ENCODE measurements around the gene MEGF8.
"Not testable (repeated sequence)": the region's sequence is repeated elsewhere in the genome, so short reads cannot be mapped to it uniquely, and the experiment has no call there.

Gene MEGF8

DNA sequence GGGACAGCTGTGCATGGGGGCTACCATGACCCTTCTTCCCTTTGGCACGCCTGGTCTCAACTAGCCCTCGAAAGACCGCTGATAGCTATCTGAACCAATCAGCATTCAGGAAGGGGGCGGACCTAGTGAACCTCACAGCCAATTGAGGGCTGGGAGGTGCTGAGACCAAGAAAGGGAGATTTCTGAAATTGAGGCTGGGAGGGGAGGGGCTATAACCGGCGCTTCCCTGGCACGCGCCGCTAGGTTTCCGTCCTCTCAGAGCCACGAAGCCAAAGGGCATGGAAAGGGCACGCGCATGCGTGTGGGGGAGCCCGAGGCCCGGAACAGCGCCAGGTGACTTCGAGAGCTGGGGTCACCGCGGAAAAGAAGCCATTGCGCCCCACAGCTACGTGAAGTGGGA lies 18.8 kb upstream of the MEGF8 start:
- DNase-seq, result no peak

DNA sequence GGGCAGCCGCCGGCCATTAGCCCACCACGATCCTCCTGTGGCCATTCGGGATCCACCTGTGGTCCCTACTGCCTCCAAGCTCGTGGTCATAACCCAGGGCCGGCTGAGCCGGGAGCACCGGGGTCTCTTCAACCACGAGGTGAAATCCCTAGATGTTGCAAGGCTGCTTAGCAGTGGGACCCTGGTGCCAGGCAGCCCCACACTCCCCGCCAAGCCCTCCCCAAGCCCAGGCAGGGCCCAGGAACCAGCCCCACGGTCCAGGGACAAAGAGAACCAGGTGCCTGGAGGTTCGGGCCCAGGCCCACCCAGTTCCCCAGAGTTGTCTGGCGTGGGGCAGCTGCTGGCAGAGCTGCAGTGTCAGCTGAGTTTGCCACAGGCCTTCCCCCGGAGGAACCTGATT lies 15.7 kb upstream of the MEGF8 start:
- no peak for DNase-seq

DNA sequence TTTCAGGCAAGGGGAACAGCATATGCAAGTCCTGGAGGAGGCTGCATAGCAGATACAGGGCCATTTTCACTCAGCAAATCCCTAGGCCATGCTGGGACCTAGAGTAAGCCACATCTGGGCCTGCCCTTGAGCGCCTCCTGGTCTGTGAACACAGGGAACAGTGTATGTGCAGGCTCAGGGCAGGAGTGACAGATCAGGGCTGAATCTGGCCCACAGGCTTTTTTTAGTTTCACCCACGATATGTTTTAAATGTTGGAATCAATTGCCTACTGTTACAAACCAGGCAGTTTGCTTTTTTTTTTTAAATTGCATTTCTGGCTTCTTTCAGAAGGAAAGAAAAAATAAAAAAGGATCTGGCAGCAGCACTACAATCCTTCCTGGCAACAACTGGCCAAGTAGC lies 13.8 kb upstream of the MEGF8 start:
- no peak for DNase-seq

DNA sequence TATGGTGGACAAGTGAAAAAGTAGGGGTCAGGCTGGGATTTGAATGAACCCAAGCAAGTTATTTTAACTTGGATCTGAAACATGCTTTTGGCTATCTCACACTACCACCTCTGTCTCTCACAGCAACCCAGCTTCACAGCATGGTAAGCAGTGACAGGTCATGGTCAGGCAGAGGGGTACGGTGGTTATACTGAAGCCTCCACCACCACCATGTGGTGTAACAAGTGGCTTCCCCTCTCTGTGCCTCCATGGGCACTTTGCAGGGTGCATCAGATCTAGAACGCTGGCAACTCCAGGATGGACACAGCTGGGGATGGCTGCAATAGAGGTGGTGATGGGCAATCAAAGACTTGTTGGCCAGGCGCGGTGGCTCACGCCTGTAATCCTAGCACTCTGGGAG lies 13.1 kb upstream of the MEGF8 start:
- no peak for DNase-seq

DNA sequence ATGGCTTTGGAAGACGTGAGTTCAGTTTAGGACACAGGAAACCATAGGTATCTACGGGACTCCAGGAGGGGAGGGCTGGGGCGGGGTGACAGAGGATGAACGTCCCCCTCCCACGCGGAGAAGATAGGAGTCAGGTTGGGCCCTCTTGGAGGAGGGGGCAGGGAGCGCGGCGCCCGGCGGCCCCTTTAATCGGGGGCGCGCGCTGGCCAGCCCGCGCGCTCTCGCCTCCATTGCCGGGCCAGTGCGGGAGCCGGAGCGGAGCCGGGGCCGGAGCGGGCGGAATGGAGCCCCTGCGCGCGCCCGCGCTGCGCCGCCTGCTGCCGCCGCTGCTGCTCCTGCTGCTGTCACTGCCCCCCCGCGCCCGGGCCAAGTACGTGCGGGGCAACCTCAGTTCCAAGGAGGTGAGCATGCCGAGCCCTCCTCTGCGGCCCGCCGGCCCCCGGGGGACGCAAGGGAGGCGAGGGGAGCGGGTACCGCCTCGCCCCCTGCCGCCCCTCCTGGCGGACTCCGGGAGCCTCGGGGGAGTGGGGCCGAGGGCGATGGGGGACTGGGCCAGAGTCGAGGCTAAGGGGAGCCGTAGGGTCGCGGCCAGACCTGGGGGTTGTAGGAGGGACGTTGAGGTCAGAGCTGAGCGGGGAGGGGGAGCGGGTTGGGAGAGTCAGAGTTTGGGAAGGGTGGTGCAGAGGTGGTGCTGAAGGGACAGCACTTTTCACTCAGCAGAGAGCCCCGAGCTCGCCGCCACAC lies 12.2 kb upstream of the MEGF8 start, which contains the start of gene TMEM145:
TSS of gene TMEM145 (plus strand) at position 214 of the 744 bp plus-strand sequence. CDS start at position 282, 68 bp downstream.
- DNase-seq, result peak; percentile 22 to 72

DNA sequence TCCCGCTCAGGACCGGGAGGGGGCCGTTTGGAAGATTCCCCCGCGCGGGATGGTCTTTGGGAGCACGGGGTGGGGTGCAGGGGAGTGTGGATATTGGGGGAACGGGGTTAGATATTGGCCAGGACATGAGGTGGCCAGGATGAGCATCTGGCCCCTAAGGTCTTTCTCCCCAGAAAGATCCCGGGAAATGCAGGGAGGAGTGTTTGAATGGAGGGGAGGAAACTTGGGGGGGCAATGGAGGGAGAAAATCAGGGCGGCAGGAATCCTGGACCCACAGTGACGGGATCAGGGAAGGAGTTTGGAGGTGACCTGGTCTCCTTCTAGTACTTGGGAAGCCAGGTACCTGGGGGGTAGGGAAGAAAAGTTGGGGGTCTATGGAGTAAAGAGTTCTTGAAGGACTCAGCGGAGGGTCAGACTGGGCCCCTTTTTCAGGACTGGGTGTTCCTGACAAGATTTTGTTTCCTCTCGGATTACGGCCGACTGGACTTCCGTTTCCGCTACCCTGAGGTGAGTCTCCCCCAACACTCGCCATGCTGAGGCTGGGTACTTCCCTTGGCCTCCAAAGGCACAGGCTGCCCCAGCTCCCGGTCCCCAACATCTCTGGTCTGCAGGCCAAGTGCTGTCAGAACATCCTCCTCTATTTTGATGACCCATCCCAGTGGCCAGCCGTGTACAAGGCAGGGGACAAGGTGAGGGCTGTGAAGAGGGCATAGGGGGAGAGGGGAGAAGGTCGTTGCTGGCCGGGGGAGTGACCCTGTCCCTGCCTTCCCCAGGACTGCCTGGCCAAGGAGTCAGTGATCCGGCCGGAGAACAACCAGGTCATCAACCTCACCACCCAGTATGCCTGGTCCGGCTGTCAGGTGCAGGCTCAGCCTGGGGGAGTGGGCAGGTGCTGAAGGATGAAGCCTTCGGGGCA lies 11.3 kb upstream of the MEGF8 start:
- DNase-seq, result no peak

DNA sequence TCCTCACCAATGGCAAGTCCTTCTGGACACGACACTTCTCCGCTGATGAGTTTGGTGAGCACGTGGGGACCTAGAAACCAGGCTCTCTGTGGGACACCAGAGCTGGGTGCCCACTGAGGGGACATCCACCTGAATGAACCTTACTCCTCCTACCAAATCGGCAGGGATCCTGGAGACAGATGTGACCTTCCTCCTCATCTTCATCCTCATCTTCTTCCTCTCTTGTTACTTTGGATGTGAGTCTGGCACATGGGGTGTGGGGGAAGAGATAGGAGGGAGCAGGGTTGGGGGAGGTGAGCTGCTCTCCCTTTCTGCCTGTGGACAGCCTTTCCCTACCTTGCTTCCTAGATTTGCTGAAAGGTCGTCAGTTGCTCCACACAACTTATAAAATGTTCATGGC lies 10.4 kb upstream of the MEGF8 start:
- DNase-seq, result no peak

DNA sequence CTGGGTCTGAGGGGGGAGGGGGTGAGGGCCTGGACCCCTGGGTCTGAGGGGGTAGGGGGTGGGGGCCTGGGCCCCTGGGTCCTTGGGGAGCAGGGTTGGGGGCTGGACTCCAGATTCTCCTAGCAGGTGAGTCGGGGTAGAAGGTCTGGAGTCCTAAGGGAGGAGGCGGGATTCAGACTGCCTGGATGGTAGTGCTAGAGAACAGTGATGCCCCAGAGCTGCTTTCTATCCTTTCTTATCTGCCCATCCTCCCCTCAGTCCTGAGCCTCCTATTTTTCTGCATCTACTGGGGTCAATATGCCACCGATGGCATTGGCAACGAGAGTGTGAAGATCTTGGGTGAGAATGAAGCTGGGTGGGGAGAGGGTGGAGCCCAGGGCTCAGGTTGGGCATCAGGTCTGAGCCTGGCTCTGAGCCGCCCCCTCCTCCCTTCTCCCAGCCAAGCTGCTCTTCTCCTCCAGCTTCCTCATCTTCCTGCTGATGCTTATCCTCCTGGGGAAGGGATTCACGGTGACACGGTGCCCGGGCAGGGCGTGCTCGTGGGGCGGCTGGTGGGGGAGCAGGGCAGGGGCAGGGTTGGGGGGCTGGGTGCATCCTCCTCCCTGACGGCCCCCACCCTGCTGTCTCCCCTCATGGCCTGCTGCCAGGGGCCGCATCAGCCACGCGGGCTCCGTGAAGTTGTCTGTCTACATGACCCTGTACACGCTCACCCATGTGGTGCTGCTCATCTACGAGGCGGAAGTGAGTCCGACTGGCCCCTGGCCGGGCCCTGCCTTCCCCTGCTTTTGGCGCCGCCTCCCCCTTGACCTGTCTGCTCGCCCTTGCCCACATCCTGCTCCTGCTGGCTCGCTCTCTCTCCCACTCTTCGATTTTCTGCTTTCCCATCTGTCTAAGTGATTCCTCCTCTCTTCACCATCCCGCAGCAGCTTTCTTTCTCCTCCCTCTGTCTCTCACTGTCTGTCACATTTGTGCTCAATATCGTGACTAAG lies 8.9 kb upstream of the MEGF8 start:
- DNase-seq, result no peak

DNA sequence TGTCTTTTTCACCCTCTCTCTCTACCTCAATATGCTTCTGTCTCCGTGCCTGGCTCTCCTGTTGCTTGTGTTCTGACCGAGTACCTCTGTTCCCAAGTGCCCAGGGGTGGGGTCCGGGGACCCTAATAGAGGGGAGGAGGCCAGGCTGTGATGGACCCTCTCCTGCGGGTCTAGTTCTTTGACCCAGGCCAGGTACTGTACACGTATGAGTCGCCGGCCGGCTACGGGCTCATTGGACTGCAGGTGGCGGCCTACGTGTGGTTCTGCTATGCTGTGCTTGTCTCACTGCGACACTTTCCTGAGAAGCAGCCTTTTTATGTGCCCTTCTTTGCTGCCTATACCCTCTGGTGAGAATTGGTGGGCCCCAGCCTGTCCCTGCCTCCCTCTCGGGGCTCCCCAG lies 7.9 kb upstream of the MEGF8 start:
- DNase-seq, result no peak

DNA sequence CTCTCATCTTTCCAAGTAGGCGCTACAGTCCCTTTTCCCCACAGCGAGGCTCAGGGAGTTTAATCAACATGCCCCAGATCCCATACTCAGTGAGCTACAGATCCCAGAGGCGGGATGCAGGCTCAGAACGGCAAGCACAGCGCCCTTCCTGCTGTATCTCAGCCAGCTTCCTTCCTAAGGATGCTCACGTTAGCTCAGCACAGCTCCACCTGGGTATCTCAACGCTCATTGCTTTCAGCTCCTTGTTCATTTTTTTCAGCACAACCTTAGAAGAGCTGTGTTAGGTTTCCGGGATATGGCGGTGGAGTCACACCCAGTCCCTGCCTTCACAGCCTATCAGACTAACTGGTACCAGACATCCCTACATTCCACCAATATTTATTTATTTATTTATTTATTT lies 3.1 kb upstream of the MEGF8 start:
- DNase-seq, result no peak

DNA sequence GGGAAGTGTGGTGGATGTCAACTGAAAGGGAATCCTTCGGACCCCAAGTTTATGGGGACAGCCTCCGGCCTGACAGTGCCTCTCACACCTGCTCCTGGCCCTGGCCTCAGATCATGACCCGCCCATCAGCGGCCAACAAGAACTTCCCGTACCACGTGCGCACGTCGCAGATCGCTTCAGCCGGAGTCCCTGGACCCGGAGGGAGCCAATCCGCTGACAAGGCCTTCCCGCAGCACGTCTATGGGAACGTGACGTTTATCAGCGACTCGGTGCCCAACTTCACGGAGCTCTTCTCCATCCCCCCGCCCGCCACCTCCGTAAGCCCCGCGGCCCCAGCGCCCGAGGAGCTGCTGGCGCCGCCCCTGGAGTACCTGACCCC lies 2.0 kb upstream of the MEGF8 start:
- DNase-seq, result no peak

DNA sequence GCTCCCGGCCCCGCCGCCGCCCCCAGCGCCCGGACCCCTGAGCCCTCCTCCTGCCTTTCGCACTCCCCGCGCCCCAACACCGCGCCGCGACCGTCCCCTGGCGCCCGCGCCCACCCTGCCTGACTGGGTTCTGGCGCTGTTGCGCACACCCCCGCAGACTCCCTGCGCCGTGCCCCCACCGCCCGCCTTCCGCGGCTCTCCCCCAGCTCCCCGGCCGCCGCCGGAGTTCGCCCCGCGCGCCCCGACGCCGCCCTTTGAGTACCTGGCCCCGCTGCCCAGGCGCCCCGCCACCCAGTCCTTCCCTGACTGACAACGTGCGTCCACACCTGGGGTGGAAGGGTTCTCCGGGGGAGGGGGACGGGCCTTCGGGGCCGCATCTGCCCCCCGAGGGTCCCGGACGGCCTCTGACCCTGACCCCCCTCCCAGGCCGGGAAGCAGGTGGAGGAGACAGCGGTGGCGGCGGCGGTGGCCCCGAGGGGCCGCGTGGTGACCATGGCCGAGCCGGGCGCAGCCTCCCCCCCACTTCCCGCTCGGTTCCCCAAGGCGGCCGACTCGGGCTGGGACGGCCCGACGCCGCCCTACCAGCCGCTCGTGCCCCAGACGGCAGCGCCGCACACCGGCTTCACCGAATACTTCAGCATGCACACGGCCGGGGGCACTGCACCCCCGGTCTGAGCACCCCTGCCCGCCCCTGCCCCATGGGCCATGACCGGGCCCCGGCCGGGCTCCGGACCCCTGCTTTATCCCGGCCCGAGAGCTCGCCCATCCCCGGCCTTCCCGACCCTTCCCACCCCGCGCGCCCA lies 1.4 kb upstream of the MEGF8 start:
- DNase-seq, result no peak

DNA sequence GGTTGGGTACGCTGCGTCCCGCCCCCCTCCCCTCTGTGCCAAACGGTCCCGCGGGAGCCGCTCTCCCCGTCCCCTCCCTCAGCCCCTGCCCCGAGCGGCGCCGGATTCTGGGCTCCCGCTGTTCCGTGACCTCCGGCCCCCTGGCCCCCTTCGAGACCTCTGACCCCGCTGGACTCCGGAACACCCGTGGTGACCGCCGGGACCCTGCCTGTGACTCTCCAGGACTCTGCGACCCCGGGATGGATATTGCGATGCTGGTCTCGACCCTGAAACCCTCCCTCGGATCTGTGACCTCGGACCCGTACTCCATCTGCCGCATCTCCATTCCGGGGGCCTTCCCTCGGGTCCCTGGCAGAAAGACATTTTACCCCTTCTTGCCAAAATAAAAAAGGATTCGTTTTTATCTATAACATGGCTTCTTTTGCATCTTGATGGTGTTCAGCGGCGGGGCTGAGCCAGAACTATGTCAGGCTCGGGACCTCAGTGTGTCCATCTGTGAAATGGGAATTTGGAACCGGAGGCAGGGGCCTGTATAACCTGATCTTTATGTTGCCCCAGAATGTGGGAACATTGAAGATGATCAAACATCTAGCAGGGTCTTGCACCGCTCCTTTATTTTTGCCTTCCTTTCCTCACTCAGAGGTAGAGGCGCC lies 654 bp upstream of the MEGF8 start:
- no peak for DNase-seq

DNA sequence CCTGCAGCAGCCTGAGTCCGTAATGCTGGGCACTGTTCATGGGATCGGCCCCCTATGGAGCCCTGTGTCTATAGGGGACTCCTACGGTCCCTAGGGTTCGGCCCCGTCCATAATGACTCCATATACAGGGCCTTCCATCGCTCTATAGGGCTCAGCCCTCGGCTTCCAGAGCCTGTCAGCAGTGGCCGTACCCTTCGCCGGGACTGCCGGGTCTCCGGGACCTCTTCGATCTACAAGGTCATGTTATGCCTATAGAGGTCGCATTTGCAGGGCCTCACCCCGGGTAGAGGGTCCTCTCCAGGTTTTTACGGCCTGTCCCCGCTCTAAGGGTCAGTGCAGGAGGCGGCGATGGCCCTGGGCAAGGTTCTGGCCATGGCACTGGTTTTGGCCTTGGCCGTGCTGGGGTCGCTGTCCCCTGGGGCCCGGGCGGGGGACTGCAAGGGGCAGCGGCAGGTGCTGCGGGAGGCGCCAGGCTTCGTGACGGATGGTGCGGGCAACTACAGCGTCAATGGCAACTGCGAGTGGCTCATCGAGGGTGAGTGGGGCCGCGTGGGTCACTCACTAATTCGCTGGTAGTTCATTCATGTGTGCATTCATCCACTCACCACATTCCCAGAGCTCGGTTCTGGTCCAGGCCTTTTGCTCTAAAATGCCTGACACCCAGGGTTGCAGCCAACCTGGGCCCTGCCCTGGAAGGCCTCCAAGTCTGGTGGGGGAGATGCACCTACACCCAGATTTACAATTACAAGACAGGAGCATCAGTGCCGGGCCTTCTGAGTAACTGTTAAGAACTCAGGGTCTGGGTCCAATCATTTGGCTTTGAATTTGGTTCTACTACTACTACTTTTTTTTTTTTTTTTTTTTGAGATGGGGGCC lies 699 bp downstream of the MEGF8 start:
- peak in 1 of 2 experiments; percentile 55 for DNase-seq

DNA sequence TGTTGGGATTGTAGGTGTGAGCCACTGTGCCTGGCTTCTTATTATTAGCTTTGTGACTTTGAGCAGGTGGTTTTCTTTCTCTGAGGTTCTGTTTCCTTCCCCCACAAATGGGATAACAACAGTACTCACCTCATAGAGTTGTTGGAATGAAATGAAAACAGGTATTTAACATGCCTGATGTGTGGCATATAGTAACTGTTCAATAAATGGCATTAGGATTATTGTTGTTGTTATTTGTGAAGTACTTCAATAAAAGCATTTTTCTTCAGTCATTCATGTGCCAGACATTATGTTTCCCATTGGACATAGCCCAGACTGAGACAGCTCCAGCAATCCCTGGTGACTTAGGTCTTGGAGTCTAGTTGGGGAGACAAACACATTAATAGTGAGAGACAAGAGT lies 1.5 kb downstream of the MEGF8 start:
- no peak for DNase-seq

DNA sequence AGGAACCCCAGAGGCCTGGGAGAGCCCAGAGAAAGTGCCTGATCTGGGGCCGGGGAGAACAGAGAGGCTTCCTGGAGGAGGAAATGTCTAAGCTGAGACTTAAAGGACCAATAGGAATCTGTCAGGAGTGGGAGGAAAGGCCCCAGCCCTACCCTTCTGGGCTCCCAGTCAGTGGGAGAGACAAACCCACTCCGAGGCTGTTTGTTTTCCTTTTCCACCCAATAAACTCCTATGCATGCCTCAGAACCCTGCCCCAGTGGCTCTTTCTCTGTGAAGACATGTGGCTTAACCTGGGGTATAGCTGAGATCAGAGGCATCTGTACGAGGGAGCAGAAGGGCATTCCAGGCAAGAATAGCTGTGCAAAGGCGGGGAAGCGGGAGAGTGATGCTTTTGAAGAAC lies 1.9 kb downstream of the MEGF8 start:
- DNase-seq, result no peak

DNA sequence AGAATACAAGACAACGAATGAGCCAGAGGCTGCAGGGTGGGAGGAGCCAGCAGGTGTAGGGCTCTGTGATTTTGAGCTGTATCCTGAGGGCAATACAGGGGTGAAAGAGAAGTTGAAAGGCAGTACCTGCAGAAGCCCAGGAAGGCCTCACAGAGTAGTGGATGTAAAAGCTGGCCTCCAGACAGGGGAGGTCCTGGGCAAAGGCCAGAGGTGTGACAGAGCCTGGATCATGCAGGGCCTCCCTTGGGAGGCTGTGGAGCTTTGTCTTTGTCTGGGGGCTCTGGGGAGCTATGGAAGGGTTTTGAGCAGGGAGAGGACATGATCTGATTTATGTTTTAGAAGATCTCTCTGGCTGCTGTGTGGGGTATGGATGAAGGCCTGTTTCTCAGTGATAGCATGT lies 2.7 kb downstream of the MEGF8 start:
- no peak for DNase-seq

DNA sequence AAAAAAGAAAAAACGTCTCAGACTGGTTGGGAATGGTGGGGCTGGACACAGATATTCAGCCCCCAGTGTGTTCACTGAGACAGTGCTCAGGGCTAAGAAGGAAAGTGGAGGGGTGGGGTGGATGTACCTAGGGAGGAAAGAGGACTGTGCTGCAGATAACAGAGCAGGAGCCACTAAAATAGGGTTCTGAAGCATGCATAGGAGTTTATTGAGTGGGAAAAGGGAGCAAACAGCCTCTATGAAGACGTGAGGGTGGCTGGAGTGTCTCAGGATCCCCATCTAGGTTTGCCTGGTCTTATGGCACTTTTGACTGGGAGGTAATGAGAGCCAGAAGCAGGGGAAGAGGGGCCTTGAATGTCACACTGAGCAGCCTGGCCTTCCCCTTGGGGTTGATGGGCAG lies 3.4 kb downstream of the MEGF8 start:
- DNase-seq, result no peak

DNA sequence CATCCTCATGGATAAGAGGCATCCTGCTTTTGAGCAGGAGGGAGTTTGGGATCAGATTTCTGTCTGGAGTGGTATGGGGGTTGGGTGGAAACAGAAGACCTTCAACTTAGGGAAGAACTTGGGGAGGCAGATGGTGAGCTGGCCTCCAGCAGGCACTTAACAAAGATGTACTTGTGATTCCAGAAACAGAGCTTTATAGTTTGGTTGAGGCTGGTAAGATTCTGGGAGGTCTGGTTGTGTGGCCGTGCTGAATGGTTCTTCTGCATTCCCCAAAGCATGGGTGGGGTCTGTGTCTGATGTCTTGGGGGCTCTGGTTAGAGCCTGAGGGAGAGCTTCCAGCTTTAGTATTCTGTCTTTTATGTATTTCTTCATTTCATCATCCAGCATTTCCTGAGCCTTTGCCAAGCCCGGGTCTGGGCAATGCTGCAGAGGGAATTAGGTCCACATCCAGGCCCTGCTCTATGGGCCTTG lies 4.8 kb downstream of the MEGF8 start:
- DNase-seq, result peak; percentile 35 to 79

DNA sequence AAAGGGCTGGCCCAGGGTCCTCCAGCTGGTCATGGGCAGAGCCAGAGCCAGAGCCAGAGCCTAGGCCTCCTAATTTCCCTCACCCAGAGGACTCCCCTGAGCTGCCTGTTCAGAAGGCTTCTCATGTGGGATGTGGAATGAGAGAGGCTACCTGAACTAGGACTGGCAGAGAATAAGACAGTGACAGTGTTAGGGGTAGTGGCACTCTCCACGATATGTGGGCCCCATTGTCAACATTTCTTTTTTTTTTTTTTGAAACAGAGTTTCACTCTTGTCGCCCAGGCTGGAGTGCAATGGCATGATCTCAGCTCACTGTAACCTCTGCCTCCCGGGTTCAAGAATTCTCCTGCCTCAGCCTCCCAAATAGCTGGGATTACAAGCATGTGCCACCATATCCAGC lies 5.9 kb downstream of the MEGF8 start:
- DNase-seq, result not testable (repeated sequence)
